CD8-positive, alpha-beta memory T cell (primary cell): ENCODE data around the gene NOC4L. TPM values are rescaled to one million over a fixed set of nuclear protein-coding genes. Genes with fewer than 3 reads are reported as not detected.
"Not testable (repeated sequence)": the region's sequence is repeated elsewhere in the genome, so short reads cannot be mapped to it uniquely, and the experiment has no call there.

Experiments used
- CTCF ChIA-PET: fragments of 350-600 bp; sonication (Branson Sonifier 250); formaldehyde crosslinking; loops from one replicate; lab custom pipeline; 2021; ENCODE audit warnings: antibody characterized with exemption; lab: Charles Lee
- POLR2A ChIA-PET: fragments of 350-600 bp; sonication (Branson Sonifier 250); formaldehyde crosslinking; loops from one replicate; lab custom pipeline; 2021; ENCODE audit warnings: antibody characterized with exemption; lab: Charles Lee
- DNase-seq, 5 donors: peaks; one replicate each; pipeline versions ENCODE4 v3.0.0 to v3.0.0-alpha.2; 2020 to 2022; ENCODE audit warnings: mixed read lengths in 1 of 5
- H3K27ac ChIP-seq: one replicate; pipeline ENCODE4 v1.7.0; 2013; ENCODE audit warnings: low read depth, mild to moderate bottlenecking, low read length, moderate library complexity
- H3K27me3 ChIP-seq: 2 replicates; pipeline ENCODE4 v1.7.0; 2013; ENCODE audit warnings: low read length, mild to moderate bottlenecking; ENCODE audit not compliant: insufficient read depth, poor library complexity, severe bottlenecking
- H3K36me3 ChIP-seq: 2 replicates; pipeline ENCODE4 v1.7.0; 2013; ENCODE audit warnings: mild to moderate bottlenecking, low read length, moderate library complexity; ENCODE audit not compliant: insufficient read depth
- H3K4me1 ChIP-seq: 2 replicates; pipeline ENCODE4 v1.7.0; 2013; ENCODE audit warnings: mild to moderate bottlenecking, low read length, moderate library complexity; ENCODE audit not compliant: insufficient read depth
- H3K4me3 ChIP-seq: 2 replicates; pipeline ENCODE4 v1.7.0; 2013; ENCODE audit warnings: mild to moderate bottlenecking, low read length
- H3K9me3 ChIP-seq: 2 replicates; pipeline ENCODE4 v1.7.0; 2013; ENCODE audit warnings: mild to moderate bottlenecking, low read length
- H3K27ac Mint-ChIP-seq, 8 donors: one replicate each; pipeline ENCODE4 v1.8.0; 2020 to 2021; ENCODE audit warnings: mixed read lengths in 8 of 8, mild to moderate bottlenecking in 6 of 8, inconsistent platforms in 3 of 8, moderate library complexity in 3 of 8
- H3K27me3 Mint-ChIP-seq, 2 donors: one replicate each; pipeline ENCODE4 v1.8.0; 2020 to 2021; ENCODE audit warnings: mixed read lengths in 2 of 2, mild to moderate bottlenecking in 1 of 2, moderate library complexity in 1 of 2
- H3K36me3 Mint-ChIP-seq, 3 donors: one replicate each; pipeline ENCODE4 v1.8.0; 2020 to 2021; ENCODE audit warnings: mixed read lengths in 3 of 3, inconsistent platforms in 1 of 3, mild to moderate bottlenecking in 1 of 3
- H3K4me1 Mint-ChIP-seq, 3 donors: one replicate each; pipeline ENCODE4 v1.8.0; 2020 to 2021; ENCODE audit warnings: mixed read lengths in 3 of 3, inconsistent platforms in 1 of 3, mild to moderate bottlenecking in 1 of 3
- H3K4me3 Mint-ChIP-seq, 7 donors: one replicate each; pipeline ENCODE4 v1.8.0; 2020 to 2021; ENCODE audit warnings: mixed read lengths in 7 of 7, mild to moderate bottlenecking in 6 of 7, moderate library complexity in 4 of 7, inconsistent platforms in 2 of 7
- H3K9me3 Mint-ChIP-seq, 5 donors: one replicate each; pipeline ENCODE4 v1.8.0; 2020 to 2022; ENCODE audit warnings: mixed read lengths in 5 of 5, mild to moderate bottlenecking in 3 of 5, moderate library complexity in 2 of 5, inconsistent platforms in 1 of 5
- polyA plus RNA-seq: library from polyadenylated mRNA; unstranded; fragments of 300-500 nt; fragmentation: Illumina TruSeq; gene quantifications from one replicate; pipeline ENCODE4 v1.2.3, GENCODE V29; 2021
- total RNA-seq, 2 experiments: library from RNA; stranded (reverse); gene quantifications; one replicate each; pipeline ENCODE4 v1.2.3, GENCODE V29; 2021

Gene NOC4L
- total RNA-seq (10 to 100 TPM; 55.7 to 56.0 TPM), polyA plus RNA-seq (25.1 TPM)

- Mint-ChIP-seq H3K4me1 (peaks cover 23 to 40% (median 30%) of the 10 kb centered on the region in 3 donors), H3K36me3 (peaks cover 0 to 50% (median 2%) of the 10 kb centered on the region in 3 donors), H3K27me3 (peaks cover 0 to 4% of the 10 kb centered on the region in 2 donors), H3K27ac (peak within 1 kb of the TSS; percentile 91 to 99 (median 95)), H3K9me3 (no peaks in the 10 kb centered on the region), H3K4me3 (peak within 1 kb of the TSS; percentile 89 to 98 (median 92))
- Histone ChIP-seq H3K27me3 (no peaks in the 10 kb centered on the region), H3K36me3 (peaks cover 28% of the 10 kb centered on the region), H3K9me3 (no peaks in the 10 kb centered on the region), H3K4me3 (peak within 1 kb of the TSS; percentile 74), H3K4me1 (peaks cover 21% of the 10 kb centered on the region), H3K27ac (peak within 1 kb of the TSS; percentile 82)
- DNase-seq: peak; percentile 94 to 96 (median 96)
- CTCF ChIA-PET: interaction anchor here (2.0 kb wide), 1 partner anchor 10 kb away, joined by 8 read pairs; no protein-coding TSS in a partner anchor
- POLR2A ChIA-PET: no interaction called here
Measured at GRCh38 chr12:132144115-132144809, at the start of gene NOC4L, which contains the start of gene DDX51. Gene NOC4L, plus strand, starts transcription at chr12:132144457. Its CDS starts 32 bp downstream, at chr12:132144489. Gene DDX51, minus strand, starts transcription at chr12:132144319. Its CDS starts 23 bp downstream, at chr12:132144296.

DNA sequence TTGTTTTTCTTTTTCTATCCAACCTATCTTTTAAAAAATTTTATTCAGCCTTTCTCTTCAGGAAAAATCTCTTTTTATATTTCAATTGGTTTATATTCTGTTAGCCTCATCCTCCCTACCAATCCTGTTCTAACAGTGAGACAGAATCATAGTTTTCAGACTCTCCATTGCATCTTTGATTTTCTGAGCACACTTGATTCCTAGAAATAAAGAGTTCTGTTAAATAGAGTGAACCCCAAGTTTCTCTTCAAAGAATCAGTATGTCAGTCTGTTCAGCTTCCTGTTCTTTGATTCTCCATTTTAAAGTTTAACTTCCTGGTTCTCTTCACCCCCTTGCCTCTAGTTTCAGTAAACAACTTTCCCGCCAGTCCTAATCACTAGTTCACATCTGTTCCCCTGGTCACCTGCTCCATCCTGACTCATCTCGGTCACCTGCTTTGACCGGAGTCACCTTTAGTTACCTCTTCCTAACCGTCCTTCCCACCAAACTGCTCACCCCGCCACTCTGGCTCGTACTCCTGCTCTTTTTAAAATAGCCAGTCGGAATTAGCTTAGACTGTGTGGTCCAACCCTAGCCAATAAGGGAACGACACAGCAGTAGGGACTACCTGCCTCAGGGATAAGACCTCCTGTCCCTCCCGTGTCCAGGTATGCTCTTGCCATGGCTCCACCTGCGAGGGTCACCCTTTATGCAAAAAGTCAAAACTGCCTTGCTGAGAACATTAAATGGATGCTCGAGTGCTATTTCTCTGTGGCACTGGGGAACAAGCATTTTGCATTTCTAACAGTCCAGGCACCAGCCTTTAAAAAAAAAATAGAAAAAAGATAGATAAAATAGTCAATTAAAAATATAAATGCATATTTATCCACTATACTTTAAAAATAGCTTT, 48.5 kb upstream of the NOC4L start:
- H3K36me3 Mint-ChIP-seq: peaks cover 10 to 52% (median 18%) of the 10 kb centered on the region in 3 donors
- CTCF ChIA-PET: no interaction called here
- H3K4me3 Mint-ChIP-seq: peak overlapping the region in 1 of 7 donors; percentile 34
- Histone ChIP-seq H3K36me3 (peaks cover 3% of the 10 kb centered on the region), H3K27ac (no peak overlapping the region), H3K27me3 (no peaks in the 10 kb centered on the region), H3K9me3 (no peaks in the 10 kb centered on the region), H3K4me1 (peaks cover 5% of the 10 kb centered on the region), H3K4me3 (no peak overlapping the region)
- peaks cover 2 to 9% (median 8%) of the 10 kb centered on the region in 5 donors for H3K9me3 Mint-ChIP-seq
- DNase-seq: peak in 1 of 5 donors; percentile 17
- POLR2A ChIA-PET: no interaction called here
- H3K4me1 Mint-ChIP-seq: peaks cover 15 to 16% (median 15%) of the 10 kb centered on the region in 3 donors
- peak overlapping the region in 6 of 8 donors; percentile 48 to 95 (median 84) for H3K27ac Mint-ChIP-seq
- H3K27me3 Mint-ChIP-seq: no peaks in the 10 kb centered on the region

DNA sequence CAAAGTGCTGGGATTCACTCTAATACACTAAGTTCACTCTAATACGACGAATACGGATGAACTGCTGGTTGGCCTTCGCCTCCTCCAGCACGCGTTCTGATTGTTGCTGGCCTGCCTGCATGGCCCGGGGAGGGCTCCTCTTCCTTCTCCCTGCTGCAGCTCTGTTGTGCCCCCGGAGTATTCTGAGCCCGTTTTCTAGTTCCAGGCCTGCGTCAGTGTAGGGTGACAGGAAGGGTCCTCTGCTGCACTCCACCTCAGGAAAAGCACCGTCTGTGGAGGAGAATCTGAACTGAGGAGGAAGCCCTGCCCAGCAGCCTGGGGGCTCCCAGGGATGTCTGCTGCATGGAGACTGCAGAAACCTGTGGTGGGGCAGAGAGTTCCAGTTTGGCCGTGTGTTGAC, 44.5 kb upstream of the NOC4L start:
- Mint-ChIP-seq H3K4me3 (no peak overlapping the region), H3K27ac (peak overlapping the region in 1 of 8 donors; percentile 17), H3K4me1 (peaks cover 10 to 15% (median 14%) of the 10 kb centered on the region in 3 donors), H3K9me3 (peaks cover 2 to 9% (median 8%) of the 10 kb centered on the region in 5 donors), H3K27me3 (no peaks in the 10 kb centered on the region), H3K36me3 (peaks cover 10 to 45% (median 15%) of the 10 kb centered on the region in 3 donors)
- H3K4me3 ChIP-seq: no peak overlapping the region
- no peaks in the 10 kb centered on the region for H3K9me3 ChIP-seq
- no peak for DNase-seq
- ChIA-PET POLR2A (no interaction called here), CTCF (no interaction called here)
- H3K27ac ChIP-seq: no peak overlapping the region
- H3K36me3 ChIP-seq: no peaks in the 10 kb centered on the region
- no peaks in the 10 kb centered on the region for H3K27me3 ChIP-seq
- H3K4me1 ChIP-seq: peaks cover 5% of the 10 kb centered on the region

DNA sequence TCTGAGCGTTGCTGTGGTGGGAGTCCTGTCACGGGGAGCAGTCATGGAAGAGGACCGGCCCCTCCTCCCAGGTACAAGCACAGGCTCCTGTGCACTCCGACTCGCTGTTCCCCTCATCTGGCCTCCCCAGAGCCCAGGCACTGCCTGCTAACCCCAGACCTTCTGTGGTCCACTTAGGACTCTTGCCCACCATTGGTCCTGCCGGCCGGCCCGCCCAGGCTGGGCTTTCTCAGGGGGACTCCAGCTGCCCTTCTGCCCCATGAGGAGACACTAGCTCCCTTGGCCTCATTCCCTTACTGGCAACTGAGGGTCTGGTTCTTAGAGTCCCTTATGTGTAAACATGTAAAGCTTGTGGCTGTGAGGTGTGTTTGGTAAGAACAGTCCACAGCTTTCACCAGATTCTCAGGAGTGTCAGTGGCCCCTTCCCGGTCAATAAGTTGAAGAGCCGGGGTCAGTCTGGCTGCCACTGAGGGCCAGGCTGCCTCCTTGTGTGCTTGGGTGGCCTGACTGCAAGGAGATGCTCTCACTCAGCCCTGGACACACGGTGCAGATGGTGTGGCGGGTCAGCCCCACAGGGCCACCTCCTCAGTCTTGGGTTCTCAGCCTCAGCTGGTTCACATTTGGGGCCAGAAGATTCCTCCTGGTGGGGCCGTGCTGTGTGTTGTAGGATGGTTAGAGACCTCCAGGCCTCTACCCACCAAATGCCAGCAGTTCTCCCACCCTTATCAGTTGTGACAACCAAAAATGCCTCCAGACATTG, 43.8 kb upstream of the NOC4L start:
- Mint-ChIP-seq H3K36me3 (peaks cover 10 to 50% (median 14%) of the 10 kb centered on the region in 3 donors), H3K9me3 (peaks cover 2 to 9% (median 8%) of the 10 kb centered on the region in 5 donors), H3K4me3 (no peak overlapping the region), H3K4me1 (peaks cover 9 to 14% (median 12%) of the 10 kb centered on the region in 3 donors), H3K27me3 (no peaks in the 10 kb centered on the region), H3K27ac (no peak overlapping the region)
- peaks cover 2% of the 10 kb centered on the region for H3K4me1 ChIP-seq
- no peaks in the 10 kb centered on the region for H3K36me3 ChIP-seq
- H3K4me3 ChIP-seq: no peak overlapping the region
- H3K9me3 ChIP-seq: no peaks in the 10 kb centered on the region
- no peak for DNase-seq
- CTCF ChIA-PET: no interaction called here
- H3K27me3 ChIP-seq: no peaks in the 10 kb centered on the region
- H3K27ac ChIP-seq: no peak overlapping the region
- POLR2A ChIA-PET: no interaction called here

- H3K27ac ChIP-seq: no peak overlapping the region
- ChIA-PET POLR2A (no interaction called here), CTCF (no interaction called here)
- no peaks in the 10 kb centered on the region for H3K27me3 ChIP-seq
- Mint-ChIP-seq H3K36me3 (peaks cover 0 to 48% (median 5%) of the 10 kb centered on the region in 3 donors), H3K4me3 (no peak overlapping the region), H3K27ac (peak overlapping the region in 2 of 8 donors; percentile 12 to 29), H3K9me3 (no peaks in the 10 kb centered on the region), H3K27me3 (no peaks in the 10 kb centered on the region), H3K4me1 (peaks cover 0 to 6% (median 3%) of the 10 kb centered on the region in 3 donors)
- no peak overlapping the region for H3K4me3 ChIP-seq
- H3K9me3 ChIP-seq: no peaks in the 10 kb centered on the region
- DNase-seq: no peak
- no peaks in the 10 kb centered on the region for H3K4me1 ChIP-seq
- no peaks in the 10 kb centered on the region for H3K36me3 ChIP-seq
Measured at GRCh38 chr12:132102297-132102696, 42.0 kb upstream of the NOC4L start.

DNA sequence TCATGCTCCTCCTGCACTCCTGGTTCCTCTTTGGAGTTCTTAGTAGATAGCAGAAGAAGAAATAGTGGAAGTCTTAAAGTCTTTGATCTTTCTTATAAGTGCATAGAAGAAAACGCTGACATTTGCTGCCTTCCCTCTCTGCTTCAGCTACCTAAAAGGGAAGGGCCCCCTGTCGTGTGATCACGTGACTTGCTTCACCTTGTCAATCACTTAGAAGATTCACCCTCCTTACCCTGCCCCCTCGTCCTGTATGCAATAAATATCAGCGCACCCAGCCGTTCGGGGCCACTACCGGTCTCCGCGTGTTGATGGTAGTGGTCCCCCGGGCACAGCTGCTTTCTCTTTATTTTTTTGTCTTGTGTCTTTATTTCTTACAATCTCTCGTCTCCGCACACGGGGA, 41.2 kb upstream of the NOC4L start:
- H3K27me3 Mint-ChIP-seq, POLR2A ChIA-PET, H3K27ac Mint-ChIP-seq, H3K27ac ChIP-seq, H3K4me3 Mint-ChIP-seq, DNase-seq, H3K9me3 Mint-ChIP-seq, H3K4me3 ChIP-seq, CTCF ChIA-PET, H3K4me1 Mint-ChIP-seq, H3K9me3 ChIP-seq, H3K27me3 ChIP-seq, H3K4me1 ChIP-seq, H3K36me3 ChIP-seq: not testable (repeated sequence)
- peaks cover 0 to 48% (median 4%) of the 10 kb centered on the region in 3 donors for H3K36me3 Mint-ChIP-seq

- ChIA-PET CTCF (no interaction called here), POLR2A (no interaction called here)
- no peak overlapping the region for H3K27ac ChIP-seq
- no peaks in the 10 kb centered on the region for H3K9me3 ChIP-seq
- no peaks in the 10 kb centered on the region for H3K27me3 ChIP-seq
- Mint-ChIP-seq H3K4me3 (no peak overlapping the region), H3K27me3 (no peaks in the 10 kb centered on the region), H3K27ac (no peak overlapping the region), H3K4me1 (peaks cover 0 to 1% (median 0%) of the 10 kb centered on the region in 3 donors), H3K36me3 (peaks cover 0 to 52% (median 2%) of the 10 kb centered on the region in 3 donors), H3K9me3 (no peaks in the 10 kb centered on the region)
- no peak for DNase-seq
- no peak overlapping the region for H3K4me3 ChIP-seq
- H3K4me1 ChIP-seq: no peaks in the 10 kb centered on the region
- no peaks in the 10 kb centered on the region for H3K36me3 ChIP-seq
Measured at GRCh38 chr12:132103542-132104308, 40.5 kb upstream of the NOC4L start.
